Thymus (tissue), 11 donors: ENCODE measurements around the gene TOM1L2. TPM values are rescaled to one million over a fixed set of nuclear protein-coding genes. Genes with fewer than 3 reads are reported as not detected.
A peak's percentile ranks its signal among the peaks of the same experiment; 100 is the strongest.

Source experiments
- DNase-seq, 9 donors: peaks; one replicate each; pipeline ENCODE4 v3.0.0-alpha.2; 2013; ENCODE audit warnings: low spot score in 9 of 9, low read depth in 6 of 9, missing footprints in 1 of 9
- H3K27ac ChIP-seq, 2 donors: one replicate each; pipeline ENCODE4 v1.5.1; 2013; ENCODE audit warnings: control low read depth in 1 of 2, low read depth in 1 of 2, low read length in 1 of 2, mild to moderate bottlenecking in 1 of 2, moderate library complexity in 1 of 2
- H3K27me3 ChIP-seq, 2 donors: one replicate each; pipeline ENCODE4 v1.5.1; 2013; ENCODE audit warnings: low read length in 1 of 2; ENCODE audit not compliant: control insufficient read depth in 2 of 2, insufficient read depth in 1 of 2
- H3K36me3 ChIP-seq, 2 donors: one replicate each; pipeline ENCODE4 v1.5.1; 2013; ENCODE audit warnings: low read length in 1 of 2, mild to moderate bottlenecking in 1 of 2, moderate library complexity in 1 of 2; ENCODE audit not compliant: control insufficient read depth in 2 of 2, insufficient read depth in 2 of 2
- H3K4me1 ChIP-seq, 2 donors: one replicate each; pipeline ENCODE4 v1.5.1; 2013; ENCODE audit warnings: low read length in 2 of 2; ENCODE audit not compliant: control insufficient read depth in 2 of 2, insufficient read depth in 2 of 2
- H3K4me3 ChIP-seq, 2 donors: one replicate each; pipeline ENCODE4 v1.5.1; 2013; ENCODE audit warnings: low read length in 2 of 2, control low read depth in 1 of 2, mild to moderate bottlenecking in 1 of 2
- H3K9me3 ChIP-seq, 2 donors: one replicate each; pipeline ENCODE4 v1.5.1; 2013; ENCODE audit warnings: low read length in 1 of 2, mild to moderate bottlenecking in 1 of 2; ENCODE audit not compliant: control insufficient read depth in 2 of 2, insufficient read depth in 1 of 2
- WGBS: extraction: QIAGEN DNeasy Blood & Tissue Kit; methylation state at CpG from one replicate; pipeline ENCODE4 v1.1.7; 2013; 5-methylcytosine and 5-hydroxymethylcytosine counted together
- polyA plus RNA-seq: library from polyadenylated mRNA; stranded (reverse); fragments of 200-250 nt; gene quantifications from one replicate; pipeline ENCODE4 v1.2.3, GENCODE V29; 2013
- total RNA-seq: library from RNA; stranded (reverse); fragments of 120-200 nt; gene quantifications from one replicate; pipeline ENCODE4 v1.2.4, GENCODE V29; 2013
- donor health status: healthy.

Gene TOM1L2
- total and polyA plus RNA-seq, 2 donors: 6.6 to 17.5 TPM

GRCh38 chr17:17824783-17825614 lies 147.2 kb downstream of the TOM1L2 start:
- no peak overlapping the region for H3K4me3 ChIP-seq
- peaks cover 57 to 84% of the 10 kb centered on the region in 2 donors for H3K4me1 ChIP-seq
- 56% methylated on average over 14 of the region's 14 CpGs for WGBS
- H3K9me3 ChIP-seq: no peaks in the 10 kb centered on the region
- H3K36me3 ChIP-seq: peaks cover 8 to 22% of the 10 kb centered on the region in 2 donors
- H3K27me3 ChIP-seq: no peaks in the 10 kb centered on the region
- peak in 1 of 9 donors; percentile 42 for DNase-seq
- peak overlapping the region; percentile 56 to 90 for H3K27ac ChIP-seq

GRCh38 chr17:17824119-17824782 lies 147.9 kb downstream of the TOM1L2 start:
- WGBS: 26% methylated on average over 11 of the region's 11 CpGs
- Histone ChIP-seq H3K27me3 (no peaks in the 10 kb centered on the region), H3K4me3 (peak overlapping the region; percentile 41 to 54), H3K4me1 (peaks cover 57 to 89% of the 10 kb centered on the region in 2 donors), H3K36me3 (peaks cover 16 to 27% of the 10 kb centered on the region in 2 donors), H3K27ac (peak overlapping the region; percentile 67 to 90), H3K9me3 (no peaks in the 10 kb centered on the region)
- DNase-seq: no peak

- H3K27ac ChIP-seq: peak overlapping the region; percentile 67 to 90
- H3K4me1 ChIP-seq: peaks cover 57 to 89% of the 10 kb centered on the region in 2 donors
- peak in 6 of 9 donors; percentile 65 to 88 (median 80) for DNase-seq
- 2% methylated on average over 68 of the region's 69 CpGs for WGBS
- H3K27me3 ChIP-seq: no peaks in the 10 kb centered on the region
- peaks cover 23 to 31% of the 10 kb centered on the region in 2 donors for H3K36me3 ChIP-seq
- H3K4me3 ChIP-seq: peak overlapping the region; percentile 54 to 65
- no peaks in the 10 kb centered on the region for H3K9me3 ChIP-seq
These were observed 148.6 kb downstream of the TOM1L2 start for GRCh38 chr17:17823433-17824118.

GRCh38 chr17:17822616-17823015 lies 149.6 kb downstream of the TOM1L2 start:
- no peaks in the 10 kb centered on the region for H3K27me3 ChIP-seq
- peak overlapping the region; percentile 54 to 65 for H3K4me3 ChIP-seq
- H3K27ac ChIP-seq: no peak overlapping the region
- no peak for DNase-seq
- WGBS: 50% methylated on average over 3 of the region's 3 CpGs
- H3K36me3 ChIP-seq: peaks cover 31 to 32% of the 10 kb centered on the region in 2 donors
- H3K4me1 ChIP-seq: peaks cover 57 to 86% of the 10 kb centered on the region in 2 donors
- H3K9me3 ChIP-seq: no peaks in the 10 kb centered on the region

GRCh38 chr17:17822189-17822588 lies 150.0 kb downstream of the TOM1L2 start:
- no peak for DNase-seq
- no peak overlapping the region for H3K27ac ChIP-seq
- peaks cover 35 to 36% of the 10 kb centered on the region in 2 donors for H3K36me3 ChIP-seq
- H3K9me3 ChIP-seq: no peaks in the 10 kb centered on the region
- H3K27me3 ChIP-seq: no peaks in the 10 kb centered on the region
- H3K4me1 ChIP-seq: peaks cover 56 to 82% of the 10 kb centered on the region in 2 donors
- H3K4me3 ChIP-seq: peak overlapping the region in 1 of 2 donors; percentile 65
- WGBS: 68% methylated on average over 1 of the region's 1 CpG

GRCh38 chr17:17820463-17821158 lies 151.6 kb downstream of the TOM1L2 start:
- H3K27ac ChIP-seq: no peak overlapping the region
- 96% methylated on average over 7 of the region's 7 CpGs for WGBS
- no peaks in the 10 kb centered on the region for H3K27me3 ChIP-seq
- H3K36me3 ChIP-seq: peaks cover 48 to 50% of the 10 kb centered on the region in 2 donors
- H3K4me3 ChIP-seq: no peak overlapping the region
- no peaks in the 10 kb centered on the region for H3K9me3 ChIP-seq
- no peak for DNase-seq
- peaks cover 46 to 66% of the 10 kb centered on the region in 2 donors for H3K4me1 ChIP-seq

- Histone ChIP-seq H3K9me3 (no peaks in the 10 kb centered on the region), H3K27me3 (no peaks in the 10 kb centered on the region), H3K4me3 (no peak overlapping the region), H3K4me1 (peaks cover 43 to 60% of the 10 kb centered on the region in 2 donors), H3K36me3 (peaks cover 54 to 55% of the 10 kb centered on the region in 2 donors), H3K27ac (no peak overlapping the region)
- WGBS: 93% methylated on average over 10 of the region's 10 CpGs
- DNase-seq: no peak
These were observed 152.2 kb downstream of the TOM1L2 start for GRCh38 chr17:17820046-17820445.

GRCh38 chr17:17819561-17819995 lies 152.6 kb downstream of the TOM1L2 start:
- no peak overlapping the region for H3K27ac ChIP-seq
- H3K4me3 ChIP-seq: no peak overlapping the region
- no peaks in the 10 kb centered on the region for H3K27me3 ChIP-seq
- WGBS: 94% methylated on average over 12 of the region's 12 CpGs
- peaks cover 59 to 60% of the 10 kb centered on the region in 2 donors for H3K36me3 ChIP-seq
- H3K4me1 ChIP-seq: peaks cover 38 to 56% of the 10 kb centered on the region in 2 donors
- no peak for DNase-seq
- H3K9me3 ChIP-seq: no peaks in the 10 kb centered on the region
